GM19452 (cell line): ENCODE data around the gene NT5C.
A peak's percentile ranks its signal among the peaks of the same experiment; 100 is the strongest.

Experiments used
- ATAC-seq: cut with Tn5 transposase; IDR thresholded peaks from one replicate; pipeline ENCODE4 v1.9.1; 2021; ENCODE audit not compliant: unreplicated experiment

The NT5C gene

GRCh38 chr17:75116737-75117136, 14.8 kb downstream of the NT5C start:
- no peak for ATAC-seq

- no peak for ATAC-seq
These were observed 16.0 kb downstream of the NT5C start for GRCh38 chr17:75115555-75115954.

- ATAC-seq = no peak
These were observed 16.8 kb downstream of the NT5C start for GRCh38 chr17:75114552-75115314.

GRCh38 chr17:75113798-75114551, 17.6 kb downstream of the NT5C start:
- ATAC-seq = no peak

GRCh38 chr17:75111777-75112335, 19.7 kb downstream of the NT5C start:
- no peak for ATAC-seq

GRCh38 chr17:75110234-75110937, 21.2 kb downstream of the NT5C start:
- no peak for ATAC-seq

- peak; percentile 59 for ATAC-seq
These were observed 21.9 kb downstream of the NT5C start, which contains the start of gene ARMC7 for GRCh38 chr17:75109407-75110233. TSS of gene ARMC7 (plus strand) at chr17:75109969. CDS start at chr17:75110289, 320 bp downstream.

- ATAC-seq = no peak
These were observed 22.5 kb downstream of the NT5C start for GRCh38 chr17:75109046-75109406.

GRCh38 chr17:75108193-75108592, 23.3 kb downstream of the NT5C start:
- no peak for ATAC-seq

GRCh38 chr17:75105126-75106080, 26.1 kb downstream of the NT5C start:
- no peak for ATAC-seq

- no peak for ATAC-seq
These were observed 27.7 kb downstream of the NT5C start for GRCh38 chr17:75103601-75104554.

GRCh38 chr17:75102385-75102821, 29.1 kb downstream of the NT5C start:
- no peak for ATAC-seq

- ATAC-seq = no peak
These were observed 31.5 kb downstream of the NT5C start for GRCh38 chr17:75099881-75100595.

GRCh38 chr17:75098861-75099260, 32.7 kb downstream of the NT5C start:
- no peak for ATAC-seq

- ATAC-seq = no peak
These were observed 33.7 kb downstream of the NT5C start for GRCh38 chr17:75097865-75098264.

- no peak for ATAC-seq
These were observed 35.4 kb downstream of the NT5C start for GRCh38 chr17:75096082-75096625.

GRCh38 chr17:75094871-75095399, 36.6 kb downstream of the NT5C start:
- ATAC-seq = no peak
